ENCODE data around the gene GPR39. TPM values are rescaled to one million over a fixed set of nuclear protein-coding genes. Genes with fewer than 3 reads are reported as not detected.

The GPR39 gene
- total and polyA plus RNA-seq, 2 donors (not counting 3 experiments of a cell fraction or from before 2014, with no cell fraction given): 0.03 to 0.20 TPM

GRCh38 chr2:132482821-132483220 lies 66.2 kb downstream of the GPR39 start:
- H3K79me2 ChIP-seq (ENCODE audit: control insufficient read depth, insufficient read depth, low read length): no peaks in the 10 kb centered on the region
- POLR2A ChIA-PET: no interaction called here
- no peak for FAIRE-seq

More at GRCh38 chr2:132482821-132483220, 66.2 kb downstream of the GPR39 start:
- no peak for DNase-seq (ENCODE audit: low read depth, low spot score)
- H4K20me1 ChIP-seq (replicated peaks; ENCODE audit: control insufficient read depth, extremely low read depth, insufficient read depth, low read length): no peaks in the 10 kb centered on the region
- no peak overlapping the region for H3K9ac ChIP-seq (replicated peaks; ENCODE audit: extremely low read depth, insufficient read depth, low read length)
- no peak overlapping the region for H3K4me3 ChIP-seq (replicated peaks in 1 of 3; ENCODE audit: insufficient read depth in 1 of 3, low read depth in 1 of 3, low read length in 3 of 3)
- H3K4me2 ChIP-seq (ENCODE audit: insufficient read depth, low read length): no peak overlapping the region
- dilution Hi-C loops (cut with MboI; ENCODE audit: extremely low pct_ligation_motif_present, low sequenced_read_pairs): no loop called here
- H3K27me3 ChIP-seq (ENCODE audit: control insufficient read depth in 2 of 2, insufficient read depth in 2 of 2, low read length in 2 of 2): no peaks in the 10 kb centered on the region
- BruUV-seq (replicated peaks): no TSS peak
- CTCF ChIA-PET: no interaction called here
- TF ChIP-seq POLR2AphosphoS5 (IDR thresholded peaks at IDR 0.05; ENCODE audit: insufficient read depth, low read depth, low read length): no peak
- TF ChIP-seq MYC (IDR thresholded peaks at IDR 0.05; ENCODE audit: low read depth, low read length): no peak
- TF ChIP-seq FOS (IDR thresholded peaks at IDR 0.05; ENCODE audit: borderline replicate concordance, insufficient read depth, low read length): no peak
- TF ChIP-seq GATA2 (IDR thresholded peaks at IDR 0.05; ENCODE audit: insufficient read depth, insufficient read length, low read depth, low read length): no peak
- no peak for TF ChIP-seq EZH2 (IDR thresholded peaks at IDR 0.05; ENCODE audit: borderline replicate concordance, low read depth, low read length, severe bottlenecking)
- TF ChIP-seq MAX (IDR thresholded peaks at IDR 0.05; ENCODE audit: insufficient read depth, insufficient read length): no peak
- TF ChIP-seq POLR2A (IDR thresholded peaks at IDR 0.05; ENCODE audit: low read depth, low read length): no peak
- TF ChIP-seq JUN (IDR thresholded peaks at IDR 0.05; ENCODE audit: borderline replicate concordance, insufficient read depth, insufficient read length, low read depth): no peak
- TF ChIP-seq CTCF (IDR thresholded peaks at IDR 0.05; ENCODE audit: extremely low read depth in 1 of 2, insufficient read depth in 1 of 2, low read depth in 1 of 2, low read length in 2 of 2): no peak
- H3K36me3 ChIP-seq (ENCODE audit: control insufficient read depth in 2 of 2, extremely low read depth in 1 of 2, insufficient read depth in 2 of 2, low read length in 2 of 2): no peaks in the 10 kb centered on the region
- intact Hi-C loops (cut with micrococcal nuclease): no loop called here
- no peak overlapping the region for H3K27ac ChIP-seq (ENCODE audit: insufficient read depth, low read depth, low read length)
- no peaks in the 10 kb centered on the region for H3K9me1 ChIP-seq (replicated peaks; ENCODE audit: control insufficient read depth, extremely low read depth, insufficient read depth, low read length)
- H3K9me3 ChIP-seq (replicated peaks; ENCODE audit: control insufficient read depth, insufficient read depth, low read length): no peaks in the 10 kb centered on the region
- no peaks in the 10 kb centered on the region for H3K4me1 ChIP-seq (ENCODE audit: control insufficient read depth, extremely low read depth, insufficient read depth, low read length)
- no peak overlapping the region for H2AFZ ChIP-seq (ENCODE audit: low read depth, low read length)
